Measurements from ENCODE around the gene PHACTR1. TPM values are rescaled to one million over a fixed set of nuclear protein-coding genes. Genes with fewer than 3 reads are reported as not detected.

The PHACTR1 gene
- total and polyA plus RNA-seq, 2 of the 4 experiments (the other 2 are of a cell fraction) = not detected

- ChIA-PET POLR2A (ENCODE audit: unreplicated experiment) (no interaction called here), CTCF (no interaction called here)
- H3K9me1 ChIP-seq (ENCODE audit: insufficient read depth, low read length) = no peaks in the 10 kb centered on the region
- no peaks in the 10 kb centered on the region for H3K36me3 ChIP-seq (ENCODE audit: control insufficient read depth, insufficient read depth, low read length)
- H4K8ac ChIP-seq (ENCODE audit: low read depth in 2 of 2, low read length in 2 of 2) = no peak overlapping the region
- H2AK9ac ChIP-seq (replicated peaks; ENCODE audit: low read depth, low read length, poor library complexity) = no peak overlapping the region
- no peak overlapping the region for H3K23ac ChIP-seq (ENCODE audit: low read depth, low read length)
- no peaks in the 10 kb centered on the region for H3K9me3 ChIP-seq (ENCODE audit: control insufficient read depth, insufficient read depth, low read length)
- dilution Hi-C loops (cut with HindIII; ENCODE audit: low sequenced_read_pairs, unreplicated experiment) (no loop called here), intact Hi-C loops (cut with micrococcal nuclease) (no loop called here), in situ Hi-C loops (cut with MboI; ENCODE audit: low sequenced_read_pairs) (loop anchor here (25.0 kb wide), 1 partner anchor 346 kb away; no protein-coding TSS in a partner anchor)
- H3K14ac ChIP-seq (replicated peaks; ENCODE audit: low read depth, low read length) = no peak overlapping the region
- H3K18ac ChIP-seq (ENCODE audit: low read depth, low read length) = no peak overlapping the region
- no peak for TF ChIP-seq RCOR1 (IDR thresholded peaks at IDR 0.05; ENCODE audit: insufficient replicate concordance, low read length)
- no peak overlapping the region for H2BK120ac ChIP-seq (ENCODE audit: low read depth, low read length)
- DNase-seq = no peak
- H4K91ac ChIP-seq (ENCODE audit: insufficient read depth, low read depth, low read length) = no peak overlapping the region
- H2AFZ ChIP-seq (replicated peaks; ENCODE audit: low read length, poor library complexity) = no peak overlapping the region
- H2AK5ac ChIP-seq (ENCODE audit: low read depth, low read length) = no peak overlapping the region
- H3K27ac ChIP-seq (ENCODE audit: insufficient read depth, low read length) = no peak overlapping the region
- no peak overlapping the region for H3K4me2 ChIP-seq (ENCODE audit: low read depth, low read length)
- H3K4me3 ChIP-seq (ENCODE audit: insufficient read depth, low read depth, low read length) = no peak overlapping the region
- H3K9ac ChIP-seq (ENCODE audit: low read depth, low read length) = no peak overlapping the region
- H3K4ac ChIP-seq (ENCODE audit: low read depth, low read length) = no peak overlapping the region
- H4K20me1 ChIP-seq (ENCODE audit: insufficient read depth, low read length) = no peaks in the 10 kb centered on the region
- WGBS, 2 experiments (ENCODE audit: extremely low coverage in 2 of 2, insufficient read length in 1 of 2) = no CpG with 5 or more reads among the region's 1 CpG
- H4K5ac ChIP-seq (ENCODE audit: low read depth, low read length) = no peak overlapping the region
- no peak overlapping the region for H2BK20ac ChIP-seq (ENCODE audit: low read depth, low read length)
- H3K56ac ChIP-seq (ENCODE audit: extremely low read depth, insufficient read depth, low read length) = no peak overlapping the region
- no peak overlapping the region for H2BK15ac ChIP-seq (ENCODE audit: low read depth, low read length)
- no peak overlapping the region for H2BK5ac ChIP-seq (ENCODE audit: low read depth, low read length, poor library complexity, severe bottlenecking)
- peaks cover 7% of the 10 kb centered on the region; the same call in 1 of the 2 replicates for H3K27me3 ChIP-seq (ENCODE audit: control insufficient read depth, insufficient read depth, low read length)
- BruUV-seq (replicated peaks) = no TSS peak
- no peaks in the 10 kb centered on the region for H3K79me1 ChIP-seq (ENCODE audit: low read depth in 1 of 2, low read length in 2 of 2)
- no peak for ATAC-seq (ENCODE audit: low read depth)
- no peaks in the 10 kb centered on the region for H3K4me1 ChIP-seq (ENCODE audit: control insufficient read depth, insufficient read depth, low read length)
These were observed 474.9 kb downstream of the PHACTR1 start for GRCh38 chr6:13191461-13191860.
